Left renal pelvis (tissue), 4 donors: ENCODE measurements around the gene SFRP2. TPM values are rescaled to one million over a fixed set of nuclear protein-coding genes. Genes with fewer than 3 reads are reported as not detected.

ENCODE experiments used
- DNase-seq, 4 donors: peaks; one replicate each; pipeline ENCODE4 v3.0.0-alpha.2; 2013; ENCODE audit warnings: low read depth in 4 of 4, low spot score in 3 of 4
- polyA plus RNA-seq, 4 donors: library from polyadenylated mRNA; unstranded; fragments of 120-200 nt; gene quantifications; one replicate each; pipeline ENCODE4 v1.2.1, GENCODE V29; 2013; ENCODE audit not compliant: insufficient read length in 4 of 4

The SFRP2 gene
- polyA plus RNA-seq, 4 donors, result 21.4 to 402 (median 37.9) TPM

GRCh38 chr4:153733751-153734448, 55.0 kb downstream of the SFRP2 start:
- no peak for DNase-seq

- DNase-seq, result no peak
These were observed 57.6 kb downstream of the SFRP2 start for GRCh38 chr4:153731239-153731638.

Other genes starting within 250 kb of the SFRP2 start
- gene TLR2, start 104.8 kb downstream of the SFRP2 start, polyA plus RNA-seq, result 1 to 10 TPM; 5.5 to 7.9 (median 6.5) TPM
- gene RNF175, start 29.1 kb downstream of the SFRP2 start, polyA plus RNA-seq, result 1 to 10 TPM; 4.2 to 9.8 (median 6.2) TPM